Sigmoid colon (tissue), 7 donors: ENCODE results near the gene CACNG7. TPM values are rescaled to one million over a fixed set of nuclear protein-coding genes. Genes with fewer than 3 reads are reported as not detected.

ENCODE experiments used
- DNase-seq: peaks from one replicate; pipeline ENCODE4 v3.0.0-alpha.2; 2019
- H3K27ac ChIP-seq, 4 donors: fragments of 200-600 bp; sonication (generic); one replicate each; pipeline ENCODE4 v1.5.1; 2016 to 2019; ENCODE audit warnings: mild to moderate bottlenecking in 1 of 4
- H3K27me3 ChIP-seq, 3 donors: fragments of 200-600 bp; sonication (generic); one replicate each; pipeline ENCODE4 v1.5.1; 2019; ENCODE audit warnings: mild to moderate bottlenecking in 1 of 3
- H3K36me3 ChIP-seq, 4 donors: fragments of 200-600 bp; sonication (generic); one replicate each; pipeline ENCODE4 v1.5.1; 2016 to 2019
- H3K4me1 ChIP-seq, 4 donors: fragments of 200-600 bp; sonication (generic); one replicate each; pipeline ENCODE4 v1.5.1; 2017 to 2019
- H3K4me3 ChIP-seq, 4 donors: fragments of 200-600 bp; sonication (generic); one replicate each; pipeline ENCODE4 v1.5.1; 2017 to 2019; ENCODE audit warnings: mild to moderate bottlenecking in 2 of 4, moderate library complexity in 1 of 4
- H3K9me3 ChIP-seq, 4 donors: fragments of 200-600 bp in 3 of 4; sonication (generic) in 3 of 4; one replicate each; pipeline versions ENCODE4 v1.5.1 to v1.6.1; 2013 to 2019
- CTCF ChIP-seq, 4 experiments: fragments of 450-650 bp in 3 of 4; fragments of 200-600 bp in 1 of 4; IDR thresholded peaks; one replicate each; pipeline ENCODE4 v1.5.1; 2016 to 2019; ENCODE audit warnings: antibody characterized with exemption in 4 of 4, mild to moderate bottlenecking in 3 of 4, moderate library complexity in 2 of 4
- EP300 ChIP-seq, 4 donors: sonication (generic); formaldehyde crosslinking; IDR thresholded peaks; one replicate each; pipeline ENCODE4 v1.6.1; 2017; ENCODE audit warnings: antibody characterized with exemption in 4 of 4
- POLR2A ChIP-seq, 2 donors: fragments of 450-650 bp; IDR thresholded peaks; one replicate each; pipeline ENCODE4 v1.6.1; 2016; ENCODE audit warnings: antibody characterized with exemption in 2 of 2, mild to moderate bottlenecking in 2 of 2, moderate library complexity in 2 of 2
- POLR2AphosphoS5 ChIP-seq, 4 donors: sonication (generic); formaldehyde crosslinking; IDR thresholded peaks; one replicate each; pipeline ENCODE4 v1.6.1; 2017; ENCODE audit warnings: antibody characterized with exemption in 4 of 4
- WGBS, 2 donors: extraction: QIAGEN DNeasy Blood & Tissue Kit; methylation state at CpG; one replicate each; pipeline ENCODE4 v1.1.7; 2013; 5-methylcytosine and 5-hydroxymethylcytosine counted together
- intact Hi-C: fragments of 100-400 bp; cut with DNase I; formaldehyde crosslinking; loops from one replicate; pipeline ENCODE4 v1.15.1; 2023
- polyA plus RNA-seq, 3 donors: library from polyadenylated mRNA; stranded (reverse); fragments of 200-250 nt; gene quantifications; one replicate each; pipeline ENCODE4 v1.2.3, GENCODE V29; 2013
- total RNA-seq, 4 donors: library from RNA; depleted of rRNA; stranded (reverse); fragments of >200 nt; gene quantifications; one replicate each; pipeline ENCODE4 v1.1.0, GENCODE V29; 2016
- donor health status: healthy with polysubstance abuse.
- donor health status: Bipolar disorder and iron deficiency.
- donor health status: healthy.

Gene CACNG7
- total and polyA plus RNA-seq, 7 donors = 0.20 TPM; not detected in 6

DNA sequence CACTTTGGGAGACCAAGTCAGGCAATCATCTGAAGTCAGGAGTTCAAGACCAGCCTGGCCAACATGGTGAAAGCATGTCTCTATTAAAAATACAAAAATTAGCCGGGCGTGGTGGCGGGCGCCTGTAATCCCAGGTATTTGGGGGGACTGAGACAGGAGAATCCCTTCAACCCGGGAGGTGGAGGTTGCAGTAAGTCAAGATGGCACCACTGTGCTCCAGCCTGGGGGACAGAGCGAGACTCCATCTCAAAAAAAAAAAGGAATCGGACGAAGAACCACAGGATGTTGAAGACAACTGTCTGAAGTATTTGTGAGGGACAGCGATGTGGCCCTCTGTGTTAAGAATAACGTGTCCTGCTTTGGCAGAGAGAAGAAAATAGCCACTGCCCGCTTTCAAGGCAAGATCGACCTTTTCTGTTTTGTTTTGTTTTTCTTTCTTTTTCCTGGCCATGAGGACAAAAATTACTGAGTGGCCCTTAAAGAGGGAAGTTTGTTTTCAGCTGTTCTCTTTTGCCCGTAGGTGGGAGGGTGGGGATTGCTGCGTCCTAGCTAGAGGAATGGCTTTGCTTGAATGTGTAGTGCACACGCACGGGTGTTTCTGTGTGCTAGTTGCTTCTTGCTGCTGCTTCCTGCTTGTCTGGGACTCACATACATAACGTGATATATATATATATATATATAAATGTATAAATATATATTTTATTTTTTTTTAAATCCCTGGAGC lies 33.3 kb upstream of the CACNG7 start:
- Histone ChIP-seq H3K27me3 (peaks cover 0 to 20% (median 5%) of the 10 kb centered on the region in 3 donors), H3K4me1 (peaks cover 0 to 82% (median 74%) of the 10 kb centered on the region in 4 donors), H3K27ac (peak overlapping the region in 3 of 4 donors; percentile 14 to 41 (median 32)), H3K36me3 (peaks cover 12 to 45% (median 28%) of the 10 kb centered on the region in 4 donors), H3K4me3 (no peak overlapping the region), H3K9me3 (no peaks in the 10 kb centered on the region)
- intact Hi-C loops = no loop called here
- no peak for TF ChIP-seq POLR2A (IDR thresholded peaks at IDR 0.05)
- TF ChIP-seq CTCF (IDR thresholded peaks at IDR 0.05) = no peak
- no peak for TF ChIP-seq EP300 (IDR thresholded peaks at IDR 0.05)
- TF ChIP-seq POLR2AphosphoS5 (IDR thresholded peaks at IDR 0.05) = no peak
- 85 to 86% methylated on average over 17 of the region's 17 CpGs for WGBS, 2 donors
- no peak for DNase-seq

- DNase-seq = no peak
- peak overlapping the region in 2 of 4 donors; percentile 47 to 64 for H3K27ac ChIP-seq
- peaks cover 12 to 42% (median 27%) of the 10 kb centered on the region in 4 donors for H3K36me3 ChIP-seq
- TF ChIP-seq CTCF (IDR thresholded peaks at IDR 0.05) (no peak), EP300 (IDR thresholded peaks at IDR 0.05) (no peak), POLR2AphosphoS5 (IDR thresholded peaks at IDR 0.05) (no peak), POLR2A (IDR thresholded peaks at IDR 0.05) (no peak)
- H3K9me3 ChIP-seq = no peaks in the 10 kb centered on the region
- H3K27me3 ChIP-seq = peaks cover 1 to 24% (median 7%) of the 10 kb centered on the region in 3 donors
- intact Hi-C loops = no loop called here
- H3K4me3 ChIP-seq = no peak overlapping the region
- H3K4me1 ChIP-seq = peaks cover 0 to 79% (median 71%) of the 10 kb centered on the region in 4 donors
- WGBS, 2 donors = 75 to 92% methylated on average over 6 of the region's 6 CpGs
These were observed 32.3 kb upstream of the CACNG7 start for GRCh38 chr19:53876651-53877224.

- H3K27ac ChIP-seq = peak overlapping the region in 2 of 4 donors; percentile 47 to 64
- H3K4me1 ChIP-seq = peaks cover 0 to 79% (median 71%) of the 10 kb centered on the region in 4 donors
- intact Hi-C loops = no loop called here
- peaks cover 7 to 30% (median 13%) of the 10 kb centered on the region in 3 donors for H3K27me3 ChIP-seq
- 60 to 69% methylated on average over 10 of the region's 10 CpGs for WGBS, 2 donors
- TF ChIP-seq CTCF (IDR thresholded peaks at IDR 0.05) (no peak), EP300 (IDR thresholded peaks at IDR 0.05) (no peak), POLR2A (IDR thresholded peaks at IDR 0.05) (no peak), POLR2AphosphoS5 (IDR thresholded peaks at IDR 0.05) (peak in 2 of 4 donors; percentile 71 to 86)
- no peak overlapping the region for H3K4me3 ChIP-seq
- no peaks in the 10 kb centered on the region for H3K9me3 ChIP-seq
- DNase-seq = no peak
- H3K36me3 ChIP-seq = peaks cover 12 to 37% (median 26%) of the 10 kb centered on the region in 4 donors
These were observed 31.7 kb upstream of the CACNG7 start for GRCh38 chr19:53877361-53877766.

- intact Hi-C loops = no loop called here
- peak overlapping the region; percentile 23 to 47 (median 44) for H3K4me3 ChIP-seq
- no peak for DNase-seq
- 36 to 46% methylated on average over 12 of the region's 12 CpGs for WGBS, 2 donors
- no peaks in the 10 kb centered on the region for H3K9me3 ChIP-seq
- H3K27ac ChIP-seq = no peak overlapping the region
- H3K36me3 ChIP-seq = peaks cover 8 to 23% (median 14%) of the 10 kb centered on the region in 4 donors
- H3K27me3 ChIP-seq = peaks cover 21 to 44% (median 27%) of the 10 kb centered on the region in 3 donors
- peaks cover 0 to 68% (median 60%) of the 10 kb centered on the region in 4 donors for H3K4me1 ChIP-seq
- TF ChIP-seq EP300 (IDR thresholded peaks at IDR 0.05) = no peak
- peak in 2 of 4 donors; percentile 27 to 41 for TF ChIP-seq POLR2AphosphoS5 (IDR thresholded peaks at IDR 0.05)
These were observed 30.3 kb upstream of the CACNG7 start for GRCh38 chr19:53878776-53879139.
